ENCODE results near the gene ZNF717. TPM values are rescaled to one million over a fixed set of nuclear protein-coding genes. Genes with fewer than 3 reads are reported as not detected.
"Not testable (repeated sequence)": the region's sequence is repeated elsewhere in the genome, so short reads cannot be mapped to it uniquely, and the experiment has no call there.

ZNF717 gene
- total RNA-seq (10 to 100 TPM in 1 of 6 donors, 1 to 10 TPM in 5; 5.2 to 12.5 (median 7.4) TPM), polyA plus RNA-seq (1 to 10 TPM; 3.9 to 5.2 TPM)

GRCh38 chr3:75785081-75785755 is at the start of gene ZNF717:
Gene ZNF717 (minus strand): TSS chr3:75785549. CDS start chr3:75783362, 2,187 bp downstream.
- Histone ChIP-seq H3K4me3 (peak within 1 kb of the TSS; percentile 69 to 81 (median 72)), H3K27ac (peak within 1 kb of the TSS; percentile 41 to 89 (median 76))
- H3K27me3 ChIP-seq; H3K9me3 ChIP-seq; H3K36me3 ChIP-seq; H3K4me1 ChIP-seq; FAIRE-seq; intact Hi-C loops (cut with DNase I): not testable (repeated sequence)
- ATAC-seq, result peak in 2 of 4 donors; percentile 38 to 70
- WGBS, 2 donors, result 4 to 6% methylated on average over 46 to 52 of the region's 52 CpGs
- DNase-seq, result peak; percentile 94 to 99 (median 97)

DNA sequence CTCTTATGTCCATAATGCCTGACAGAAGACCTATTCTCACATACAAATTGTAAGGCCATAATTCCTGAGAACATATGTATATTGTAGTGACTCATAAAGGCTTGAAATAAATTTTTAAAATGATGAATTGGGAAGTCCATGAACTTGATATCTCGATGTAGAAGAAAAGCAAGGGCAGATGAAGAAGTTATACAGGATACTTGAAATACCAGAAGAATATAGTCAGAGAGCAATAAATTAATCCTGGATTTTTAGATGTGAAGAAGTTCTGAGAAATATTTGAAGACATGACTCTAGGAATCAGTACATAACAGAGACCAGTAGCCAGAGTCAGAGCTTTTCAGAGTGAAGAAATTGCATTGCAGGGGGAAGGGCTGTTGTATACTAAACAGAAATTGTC is 45.7 kb upstream of the ZNF717 start:
- DNase-seq; H3K9me3 ChIP-seq; ATAC-seq; H3K27me3 ChIP-seq; H3K27ac ChIP-seq; FAIRE-seq; H3K36me3 ChIP-seq; H3K4me3 ChIP-seq; intact Hi-C loops (cut with DNase I); H3K4me1 ChIP-seq: not testable (repeated sequence)
- WGBS, 2 donors, result 59 to 68% methylated on average over 1 of the region's 1 CpG

DNA sequence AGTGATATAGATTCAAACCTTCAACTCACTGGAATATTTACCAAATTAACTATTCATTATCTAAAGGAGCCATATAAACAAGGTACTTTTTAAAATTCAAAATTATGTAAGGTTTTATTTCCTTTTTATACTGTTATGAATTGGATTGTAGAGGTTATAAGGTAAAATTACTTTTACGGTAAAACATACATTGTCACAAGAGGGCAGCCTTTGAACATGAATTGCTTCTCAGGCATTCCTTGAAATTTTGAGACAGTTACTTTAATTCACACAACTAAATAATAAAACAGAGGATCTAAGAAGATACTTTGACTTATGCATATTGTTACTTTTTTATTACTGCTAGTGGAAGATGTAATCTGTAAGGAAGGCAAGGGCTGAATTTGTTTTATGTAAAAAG is 32.7 kb upstream of the ZNF717 start:
- ATAC-seq; FAIRE-seq; H3K4me1 ChIP-seq; H3K9me3 ChIP-seq; H3K27me3 ChIP-seq; intact Hi-C loops (cut with DNase I); H3K36me3 ChIP-seq; DNase-seq; H3K27ac ChIP-seq; H3K4me3 ChIP-seq: not testable (repeated sequence)
- WGBS, 2 donors, result 46 to 59% methylated on average over 1 of the region's 1 CpG

DNA sequence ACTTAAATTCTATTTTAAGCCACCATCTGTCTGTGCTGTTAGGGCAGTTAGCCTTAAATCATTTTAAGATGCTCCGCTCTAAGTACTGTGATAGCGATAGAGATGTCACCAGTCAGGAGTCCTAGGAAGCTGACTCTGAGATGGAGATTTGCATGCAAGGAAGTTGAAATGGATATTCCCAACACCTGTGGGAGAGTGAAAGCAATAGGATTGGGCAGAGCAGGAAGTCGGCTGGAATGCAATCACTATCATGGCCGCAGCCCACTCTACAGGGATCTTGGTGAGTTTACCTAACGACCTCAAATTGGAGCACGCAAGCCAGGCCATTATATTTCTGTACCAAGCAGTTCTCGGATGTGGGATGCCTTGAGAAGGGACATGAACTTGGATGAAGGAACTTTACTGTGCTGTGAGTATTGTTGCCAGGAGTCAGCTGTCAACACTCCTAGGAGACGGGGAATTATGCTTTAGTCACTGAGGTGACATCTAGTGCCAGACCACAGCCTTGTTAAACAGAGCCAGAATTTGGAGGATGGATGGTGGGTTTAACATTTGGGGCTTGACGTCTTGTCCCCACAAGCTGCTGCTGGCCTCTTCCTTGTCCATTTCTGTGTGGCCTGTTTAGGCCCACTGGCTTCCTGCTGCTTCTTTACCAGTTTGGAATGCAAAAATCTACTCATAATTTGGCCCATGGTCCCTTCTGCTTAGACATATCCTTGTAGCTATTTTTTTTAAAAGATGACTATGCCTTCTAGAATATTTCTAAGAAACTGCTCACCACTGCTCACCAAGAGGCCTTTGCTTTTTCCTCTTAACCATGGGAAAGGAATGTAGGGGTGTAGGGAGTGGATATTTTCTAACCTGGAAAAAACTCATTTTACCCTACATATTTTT is 31.2 kb upstream of the ZNF717 start:
- intact Hi-C loops (cut with DNase I); ATAC-seq; H3K4me3 ChIP-seq; H3K4me1 ChIP-seq; H3K27ac ChIP-seq; H3K27me3 ChIP-seq; FAIRE-seq; H3K9me3 ChIP-seq; H3K36me3 ChIP-seq; DNase-seq: not testable (repeated sequence)
- WGBS, 2 donors, result 53 to 56% methylated on average over 9 of the region's 9 CpGs

GRCh38 chr3:75814797-75815196 is 29.4 kb upstream of the ZNF717 start:
- WGBS, 2 donors, result 22 to 30% methylated on average over 3 of the region's 3 CpGs
- no peak for TF ChIP-seq CTCF (IDR thresholded peaks at IDR 0.05)
- ATAC-seq (no peak), DNase-seq (no peak), FAIRE-seq (no peak)
- H3K27ac ChIP-seq, result no peak overlapping the region
- H3K4me3 ChIP-seq, result no peak overlapping the region
- H3K27me3 ChIP-seq, result no peaks in the 10 kb centered on the region
- H3K4me1 ChIP-seq, result no peaks in the 10 kb centered on the region
- no peaks in the 10 kb centered on the region for H3K9me3 ChIP-seq
- H3K36me3 ChIP-seq, result no peaks in the 10 kb centered on the region
- intact Hi-C loops (cut with DNase I), result no loop called here

DNA sequence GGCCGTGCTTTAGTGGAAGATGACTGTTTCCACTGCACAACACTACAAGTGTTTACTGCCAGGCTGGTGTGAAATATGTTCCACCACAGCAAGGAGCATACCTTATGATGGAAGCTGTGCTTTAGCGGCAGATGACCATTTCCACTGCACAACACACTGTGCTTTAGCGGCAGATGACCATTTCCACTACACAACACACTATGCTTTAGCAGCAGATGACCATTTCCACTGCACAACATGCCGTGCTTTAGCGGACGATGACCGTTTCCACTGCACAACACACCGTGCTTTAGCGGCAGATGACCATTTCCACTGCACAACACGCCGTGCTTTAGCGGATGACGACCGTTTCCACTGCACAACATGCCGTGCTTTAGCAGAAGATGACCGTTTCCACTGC is 2.8 kb downstream of the ZNF717 start:
- no peak for DNase-seq
- no peak for FAIRE-seq
- no peak for TF ChIP-seq CTCF (IDR thresholded peaks at IDR 0.05)
- Histone ChIP-seq H3K4me1 (peaks cover 0 to 4% (median 0%) of the 10 kb centered on the region in 3 donors), H3K9me3 (no peaks in the 10 kb centered on the region), H3K36me3 (peaks cover 0 to 8% (median 0%) of the 10 kb centered on the region in 3 donors), H3K27ac (no peak overlapping the region), H3K4me3 (no peak overlapping the region), H3K27me3 (no peaks in the 10 kb centered on the region)
- intact Hi-C loops (cut with DNase I), result no loop called here
- ATAC-seq, result no peak
- 97 to 98% methylated on average over 16 of the region's 16 CpGs for WGBS, 2 donors

Data from pancreas (tissue), 10 donors.